ENCODE data around the gene DUSP10.

Gene DUSP10

DNA sequence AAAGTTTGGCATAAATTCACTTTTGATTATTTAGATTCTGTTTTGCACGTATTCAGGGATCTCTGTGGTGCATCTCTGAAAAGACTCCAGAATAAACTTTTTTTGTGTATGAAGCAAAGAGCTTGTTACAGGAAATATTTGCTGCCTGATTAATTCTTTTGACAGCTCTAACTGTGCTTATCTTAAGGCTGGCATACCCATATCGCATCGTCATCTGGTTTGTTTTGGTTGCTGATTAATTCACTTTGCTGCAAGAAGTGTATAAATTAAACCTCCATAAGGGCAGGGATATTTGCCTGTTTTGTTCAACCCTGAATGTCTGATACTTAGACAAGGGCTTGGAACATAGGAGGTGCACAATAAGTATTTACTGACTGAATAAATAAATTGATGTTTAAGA, 17.5 kb upstream of the DUSP10 start:
- Histone ChIP-seq H3K4me1 (ENCODE audit: control insufficient read depth, insufficient read depth, low read length) (no peaks in the 10 kb centered on the region), H3K27ac (ENCODE audit: low read depth, low read length) (no peak overlapping the region), H3K36me3 (ENCODE audit: control insufficient read depth, insufficient read depth, low read length) (no peaks in the 10 kb centered on the region), H3K4me3 (ENCODE audit: low read length) (no peak overlapping the region), H3K9ac (ENCODE audit: low read length) (no peak overlapping the region), H3K27me3 (ENCODE audit: control insufficient read depth, insufficient read depth, low read length) (no peaks in the 10 kb centered on the region)

DNA sequence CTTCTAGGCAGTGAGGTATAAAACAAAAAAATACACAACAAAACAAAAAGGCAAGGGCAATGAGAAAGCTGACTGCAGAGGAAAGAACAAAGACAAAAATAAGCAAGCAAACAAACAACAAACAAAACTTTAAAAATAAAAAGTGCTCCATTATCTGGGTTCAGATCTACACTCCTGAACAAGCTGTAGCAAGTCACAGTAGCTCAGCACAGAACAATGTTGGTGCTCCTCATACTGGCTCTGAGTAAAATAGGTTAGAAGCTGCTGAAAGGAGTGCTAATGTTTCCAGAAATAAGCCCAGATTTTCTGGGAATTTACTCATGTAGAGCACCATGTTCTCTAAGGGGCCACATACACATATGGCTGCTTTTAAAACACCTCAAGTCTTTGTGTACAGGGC, 16.6 kb upstream of the DUSP10 start:
- H3K4me3 ChIP-seq (ENCODE audit: low read length), result no peak overlapping the region
- H3K36me3 ChIP-seq (ENCODE audit: control insufficient read depth, insufficient read depth, low read length), result no peaks in the 10 kb centered on the region
- H3K9ac ChIP-seq (ENCODE audit: low read length), result no peak overlapping the region
- no peaks in the 10 kb centered on the region for H3K4me1 ChIP-seq (ENCODE audit: control insufficient read depth, insufficient read depth, low read length)
- no peak overlapping the region for H3K27ac ChIP-seq (ENCODE audit: low read depth, low read length)
- no peaks in the 10 kb centered on the region for H3K27me3 ChIP-seq (ENCODE audit: control insufficient read depth, insufficient read depth, low read length)

DNA sequence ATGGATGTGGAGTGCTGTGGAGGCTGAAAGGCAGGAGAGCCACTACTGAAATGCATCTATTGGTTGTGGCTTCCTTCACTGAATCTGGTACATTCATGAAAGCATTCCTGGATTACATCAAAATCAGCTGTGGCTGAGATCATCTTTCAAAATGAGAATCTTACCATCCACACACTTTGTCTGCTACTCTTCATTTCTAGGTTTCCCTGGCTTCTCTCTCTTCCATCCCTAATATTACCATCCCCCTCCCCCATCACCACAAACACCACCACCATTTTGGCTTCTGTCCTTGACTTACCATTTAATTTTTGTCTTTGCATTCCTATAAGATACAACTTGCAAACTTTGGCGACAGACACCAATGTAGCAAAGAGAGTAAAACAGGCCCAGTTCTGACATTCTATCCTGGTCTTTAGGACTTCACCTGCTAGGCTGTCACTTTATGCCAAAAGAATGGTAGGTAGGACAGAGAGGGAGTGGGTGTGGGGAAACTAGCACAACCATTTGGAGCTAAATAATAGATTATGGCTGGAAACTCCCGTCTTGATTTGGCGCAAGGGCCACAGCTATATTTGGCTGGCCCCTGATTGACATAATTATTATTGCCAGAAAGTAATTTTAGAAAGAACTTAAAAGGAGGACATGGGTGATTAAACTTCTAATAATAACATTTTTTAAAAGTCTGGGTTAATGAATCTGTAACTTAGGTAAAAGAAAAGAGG, 15.1 kb upstream of the DUSP10 start:
- no peaks in the 10 kb centered on the region for H3K27me3 ChIP-seq (ENCODE audit: control insufficient read depth, insufficient read depth, low read length)
- no peaks in the 10 kb centered on the region for H3K36me3 ChIP-seq (ENCODE audit: control insufficient read depth, insufficient read depth, low read length)
- H3K4me3 ChIP-seq (ENCODE audit: low read length), result no peak overlapping the region
- H3K27ac ChIP-seq (ENCODE audit: low read depth, low read length), result no peak overlapping the region
- H3K9ac ChIP-seq (ENCODE audit: low read length), result no peak overlapping the region
- H3K4me1 ChIP-seq (ENCODE audit: control insufficient read depth, insufficient read depth, low read length), result no peaks in the 10 kb centered on the region

DNA sequence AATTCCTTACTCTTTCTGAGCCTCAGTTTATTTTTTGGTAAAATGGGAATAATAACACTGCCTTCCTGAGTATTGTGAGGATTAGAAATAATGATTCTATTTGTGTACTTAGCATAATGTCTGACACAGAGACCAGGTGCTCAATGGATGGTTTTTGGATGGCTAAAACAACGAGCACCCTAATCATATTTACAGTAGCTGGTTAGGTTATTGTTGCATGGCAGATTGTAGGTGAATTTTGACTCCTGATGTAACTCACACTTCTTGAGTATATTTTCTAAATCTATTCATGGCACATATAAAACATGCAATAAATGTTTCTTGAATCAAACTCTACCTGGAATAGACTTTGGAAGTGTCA, 11.9 kb upstream of the DUSP10 start:
- H3K27ac ChIP-seq (ENCODE audit: low read depth, low read length), result no peak overlapping the region
- no peak overlapping the region for H3K9ac ChIP-seq (ENCODE audit: low read length)
- no peaks in the 10 kb centered on the region for H3K4me1 ChIP-seq (ENCODE audit: control insufficient read depth, insufficient read depth, low read length)
- H3K27me3 ChIP-seq (ENCODE audit: control insufficient read depth, insufficient read depth, low read length), result no peaks in the 10 kb centered on the region
- H3K4me3 ChIP-seq (ENCODE audit: low read length), result no peak overlapping the region
- no peaks in the 10 kb centered on the region for H3K36me3 ChIP-seq (ENCODE audit: control insufficient read depth, insufficient read depth, low read length)

DNA sequence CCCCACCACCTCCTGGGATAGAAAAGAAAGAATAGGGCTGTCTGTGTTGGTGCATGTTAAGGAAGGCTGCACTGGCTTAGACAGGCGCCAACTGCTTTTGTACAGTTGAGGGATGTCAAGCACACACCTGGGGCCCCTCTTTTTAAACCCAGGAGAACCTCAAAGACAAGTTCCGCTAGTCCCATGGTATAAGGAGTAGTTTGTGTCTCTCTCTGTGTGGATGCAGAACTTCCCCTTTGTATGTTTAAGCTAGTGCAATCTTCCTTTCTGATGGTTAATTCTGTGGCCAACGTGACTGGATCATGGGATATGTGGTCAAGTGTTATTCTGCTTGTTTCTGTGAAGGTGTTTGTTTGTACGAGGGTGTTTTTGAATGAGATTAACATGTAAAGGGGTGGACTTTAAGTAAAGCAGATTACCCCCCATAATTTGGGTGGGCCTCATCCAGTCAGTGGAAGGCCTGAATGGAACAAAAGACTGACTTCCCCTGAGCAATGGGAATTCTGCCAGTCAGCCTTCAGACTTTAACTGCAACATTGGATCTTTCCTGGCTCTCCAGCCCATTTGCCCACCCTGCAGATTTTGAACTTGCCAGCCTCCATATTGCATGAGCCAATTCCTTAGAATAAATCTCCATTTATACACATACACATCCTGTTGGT, 9.5 kb upstream of the DUSP10 start:
- Histone ChIP-seq H3K4me1 (ENCODE audit: control insufficient read depth, insufficient read depth, low read length) (no peaks in the 10 kb centered on the region), H3K36me3 (ENCODE audit: control insufficient read depth, insufficient read depth, low read length) (no peaks in the 10 kb centered on the region), H3K4me3 (ENCODE audit: low read length) (no peak overlapping the region), H3K27ac (ENCODE audit: low read depth, low read length) (no peak overlapping the region), H3K27me3 (ENCODE audit: control insufficient read depth, insufficient read depth, low read length) (no peaks in the 10 kb centered on the region), H3K9ac (ENCODE audit: low read length) (no peak overlapping the region)

DNA sequence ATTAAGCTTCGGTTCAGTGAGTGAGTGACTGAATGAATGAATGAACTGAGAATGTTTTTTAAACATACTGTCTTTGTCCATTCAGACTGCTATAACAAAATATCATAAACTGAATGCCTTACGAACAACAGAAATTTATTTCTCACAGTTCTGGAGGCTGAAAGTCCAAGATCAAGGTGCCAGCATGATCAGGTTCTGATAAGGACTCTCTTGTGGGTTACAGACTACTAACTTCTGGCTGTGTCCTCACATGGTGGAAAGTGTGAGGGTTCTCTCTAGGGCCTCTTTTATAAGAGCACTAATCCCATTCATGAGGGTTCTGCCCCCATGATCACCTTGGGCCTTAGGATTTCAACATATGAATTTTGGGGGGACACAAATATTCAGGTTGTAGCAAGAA, 7.1 kb upstream of the DUSP10 start:
- H3K4me1 ChIP-seq (ENCODE audit: control insufficient read depth, insufficient read depth, low read length), result no peaks in the 10 kb centered on the region
- H3K4me3 ChIP-seq (ENCODE audit: low read length), result no peak overlapping the region
- H3K36me3 ChIP-seq (ENCODE audit: control insufficient read depth, insufficient read depth, low read length), result no peaks in the 10 kb centered on the region
- no peaks in the 10 kb centered on the region for H3K27me3 ChIP-seq (ENCODE audit: control insufficient read depth, insufficient read depth, low read length)
- no peak overlapping the region for H3K27ac ChIP-seq (ENCODE audit: low read depth, low read length)
- H3K9ac ChIP-seq (ENCODE audit: low read length), result no peak overlapping the region

DNA sequence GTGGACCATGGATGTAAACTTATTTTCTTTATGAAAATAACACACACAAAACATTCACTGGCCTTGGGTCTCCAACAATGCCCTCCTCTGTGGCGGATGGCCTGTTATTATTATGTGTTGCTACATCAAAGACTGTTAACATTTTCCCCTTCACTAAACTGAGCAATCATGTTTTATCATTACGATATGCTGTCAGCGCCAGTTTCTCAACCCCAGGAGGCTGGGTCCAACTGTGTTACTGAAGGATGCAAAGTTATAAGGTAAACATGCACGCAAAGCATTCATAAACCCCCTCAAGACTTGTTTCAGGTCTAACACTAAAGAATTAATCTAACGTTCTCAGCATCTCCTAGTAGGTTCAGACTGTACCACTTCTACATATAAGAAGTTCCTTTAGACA, 6.0 kb upstream of the DUSP10 start:
- Histone ChIP-seq H3K36me3 (ENCODE audit: control insufficient read depth, insufficient read depth, low read length) (no peaks in the 10 kb centered on the region), H3K4me1 (ENCODE audit: control insufficient read depth, insufficient read depth, low read length) (peaks cover 4% of the 10 kb centered on the region), H3K4me3 (ENCODE audit: low read length) (no peak overlapping the region), H3K27ac (ENCODE audit: low read depth, low read length) (no peak overlapping the region), H3K27me3 (ENCODE audit: control insufficient read depth, insufficient read depth, low read length) (no peaks in the 10 kb centered on the region), H3K9ac (ENCODE audit: low read length) (no peak overlapping the region)

DNA sequence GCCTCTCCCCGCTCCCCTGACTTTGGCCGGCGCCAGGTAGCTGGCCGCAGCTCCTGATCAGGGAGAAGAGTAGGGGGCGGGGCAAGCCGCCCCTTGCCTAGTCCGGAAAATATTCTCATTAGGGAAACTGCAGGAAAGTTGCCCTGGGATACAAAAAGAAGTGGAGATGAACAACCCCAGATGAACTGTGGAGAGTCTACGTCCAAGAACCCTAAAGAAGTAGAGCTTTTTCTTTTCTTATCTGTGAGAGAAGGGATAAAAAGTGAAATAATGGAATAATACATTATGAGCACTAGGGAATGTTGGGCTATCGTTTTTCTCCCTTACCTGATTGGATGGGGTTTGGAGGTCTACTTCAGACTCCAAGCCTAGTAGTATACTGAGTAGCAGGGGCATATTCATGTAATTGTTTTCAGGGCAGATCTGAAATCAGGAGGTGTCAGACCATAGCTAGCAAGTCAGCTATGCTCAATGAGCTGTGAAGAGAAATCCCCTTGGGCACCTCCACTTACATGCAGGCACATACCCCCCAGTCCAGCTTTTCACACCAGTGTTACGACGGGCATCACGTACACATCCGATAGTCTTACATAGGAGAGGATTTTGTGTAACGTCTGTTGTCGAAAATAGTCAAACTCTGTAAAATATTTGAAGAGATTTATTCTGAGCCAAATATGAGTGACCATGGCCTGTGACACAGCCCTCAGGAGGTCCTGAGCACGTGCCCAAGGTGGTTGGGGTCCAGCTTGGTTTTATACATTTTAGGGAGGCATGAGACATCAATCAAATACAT, 1.7 kb upstream of the DUSP10 start:
- Histone ChIP-seq H3K4me1 (ENCODE audit: control insufficient read depth, insufficient read depth, low read length) (peaks cover 15% of the 10 kb centered on the region), H3K4me3 (ENCODE audit: low read length) (peak overlapping the region; percentile 89), H3K27me3 (ENCODE audit: control insufficient read depth, insufficient read depth, low read length) (no peaks in the 10 kb centered on the region), H3K9ac (ENCODE audit: low read length) (peak overlapping the region; percentile 38), H3K36me3 (ENCODE audit: control insufficient read depth, insufficient read depth, low read length) (no peaks in the 10 kb centered on the region), H3K27ac (ENCODE audit: low read depth, low read length) (peak overlapping the region; percentile 98)

DNA sequence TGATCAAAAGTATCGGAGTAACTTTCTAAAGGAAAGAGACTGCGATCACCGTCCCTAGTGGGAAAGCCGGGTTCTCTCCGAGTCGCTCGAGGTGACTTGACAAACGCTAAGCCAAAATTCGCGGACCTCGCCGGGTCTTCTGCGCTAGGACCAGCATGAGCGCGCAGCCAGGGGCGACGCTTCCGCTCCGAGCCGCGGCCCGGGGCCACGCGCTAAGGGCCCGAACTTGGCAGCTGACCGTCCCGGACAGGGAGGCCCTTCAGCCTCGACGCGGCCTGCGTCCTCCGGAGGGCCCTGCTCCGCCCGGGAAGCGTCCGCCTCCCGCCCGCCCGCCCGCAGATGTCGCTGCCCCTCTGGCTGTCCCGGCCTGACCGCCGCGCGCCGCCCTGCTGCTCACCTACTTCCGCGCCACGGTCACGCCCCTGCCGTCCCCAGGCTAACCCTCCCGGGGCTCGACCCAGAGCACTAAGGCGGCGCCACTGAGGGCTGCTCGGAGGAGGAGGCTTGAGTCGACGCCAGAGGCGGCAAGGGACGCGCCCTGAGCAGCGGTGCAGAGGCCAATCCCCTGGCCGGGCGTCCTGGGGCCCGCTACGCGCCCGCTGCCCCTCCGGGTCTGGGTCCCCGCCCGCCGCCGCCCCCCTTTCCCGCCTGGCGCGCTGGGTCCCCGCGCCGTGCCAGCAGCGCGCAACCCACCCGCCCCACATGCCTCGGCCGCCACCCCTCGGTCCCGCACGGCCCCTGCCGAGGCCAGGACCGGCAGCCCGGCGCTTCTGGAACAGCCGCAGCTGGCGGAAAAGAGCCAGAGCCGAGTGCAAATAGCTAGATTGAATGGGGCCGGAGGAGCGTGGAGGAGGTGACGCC, 896 bp upstream of the DUSP10 start:
- peak overlapping the region; percentile 86 for H3K9ac ChIP-seq (ENCODE audit: low read length)

DNA sequence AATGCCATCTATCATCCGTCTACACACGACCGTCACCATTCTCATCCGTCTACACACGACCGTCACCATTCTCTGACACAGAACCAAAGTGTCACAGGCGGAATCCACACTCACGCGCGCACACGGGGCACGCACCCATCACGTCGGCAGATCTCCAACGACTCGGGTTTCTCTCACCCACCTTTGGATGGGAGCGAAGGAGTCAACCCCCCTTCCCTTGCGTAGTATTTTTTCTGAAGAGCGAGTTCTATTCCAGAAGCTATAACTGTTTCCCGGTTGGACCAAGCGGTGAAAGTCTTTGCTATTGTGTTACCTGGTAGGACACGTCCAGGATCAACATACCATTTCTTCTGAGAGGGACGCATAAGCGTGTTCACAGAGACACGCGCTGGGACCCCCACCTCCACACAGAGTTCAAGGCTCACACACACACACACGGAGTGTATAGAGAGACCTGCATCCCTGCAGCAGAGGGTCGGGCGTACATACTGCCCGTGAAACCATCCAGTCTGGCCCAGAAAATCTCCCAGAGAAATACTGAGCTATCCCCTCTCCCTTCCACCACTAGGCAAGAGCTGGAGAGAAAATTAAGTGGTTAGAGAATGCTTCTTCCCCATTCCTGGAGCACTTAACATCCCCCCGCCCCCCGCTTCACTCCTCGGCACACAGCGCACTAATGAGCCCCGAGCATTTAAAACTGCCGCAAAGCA, 741 bp downstream of the DUSP10 start:
- Histone ChIP-seq H3K4me3 (ENCODE audit: low read length) (peak overlapping the region; percentile 96), H3K27me3 (ENCODE audit: control insufficient read depth, insufficient read depth, low read length) (no peaks in the 10 kb centered on the region), H3K9ac (ENCODE audit: low read length) (peak overlapping the region; percentile 52), H3K36me3 (ENCODE audit: control insufficient read depth, insufficient read depth, low read length) (no peaks in the 10 kb centered on the region), H3K4me1 (ENCODE audit: control insufficient read depth, insufficient read depth, low read length) (peaks cover 29% of the 10 kb centered on the region), H3K27ac (ENCODE audit: low read depth, low read length) (peak overlapping the region; percentile 89)

More for the DNA sequence above, 896 bp upstream of the DUSP10 start:
- peak overlapping the region; percentile 89 for H3K4me3 ChIP-seq (ENCODE audit: low read length)
- peak overlapping the region; percentile 98 for H3K27ac ChIP-seq (ENCODE audit: low read depth, low read length)
- peaks cover 20% of the 10 kb centered on the region for H3K4me1 ChIP-seq (ENCODE audit: control insufficient read depth, insufficient read depth, low read length)
- no peaks in the 10 kb centered on the region for H3K36me3 ChIP-seq (ENCODE audit: control insufficient read depth, insufficient read depth, low read length)
- H3K27me3 ChIP-seq (ENCODE audit: control insufficient read depth, insufficient read depth, low read length), result no peaks in the 10 kb centered on the region

DNA sequence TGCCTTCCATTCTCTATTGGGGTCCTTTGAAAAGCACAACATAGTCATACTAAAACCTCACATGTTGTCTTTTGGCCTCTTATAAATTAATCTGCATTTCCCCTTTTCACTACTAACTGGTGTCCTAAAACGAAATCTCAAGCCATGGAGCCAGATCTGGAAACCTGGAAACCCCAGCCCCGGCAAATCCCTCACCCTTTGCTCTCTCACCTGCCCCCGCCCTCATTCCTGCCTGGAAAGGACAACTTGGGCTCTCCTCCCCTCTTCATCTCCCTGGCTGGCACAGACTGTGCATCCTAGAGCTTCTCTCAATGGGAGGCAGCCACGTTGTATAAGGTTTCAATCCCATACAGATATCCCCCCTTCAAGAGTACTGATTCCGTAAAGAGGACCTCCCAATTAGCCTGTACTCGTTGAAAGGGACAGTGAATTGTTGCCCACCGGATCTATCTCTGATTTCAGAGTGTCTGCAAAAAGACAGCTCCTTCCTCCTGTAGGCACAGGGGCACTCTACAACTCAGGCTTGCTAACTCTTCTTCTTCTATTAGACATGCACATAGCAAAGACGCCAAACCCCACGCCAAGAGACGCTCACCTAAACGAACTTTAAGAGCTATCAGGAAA, 1.4 kb downstream of the DUSP10 start:
- Histone ChIP-seq H3K27ac (ENCODE audit: low read depth, low read length) (peak overlapping the region; percentile 89), H3K4me3 (ENCODE audit: low read length) (peak overlapping the region; percentile 96), H3K36me3 (ENCODE audit: control insufficient read depth, insufficient read depth, low read length) (no peaks in the 10 kb centered on the region), H3K4me1 (ENCODE audit: control insufficient read depth, insufficient read depth, low read length) (peaks cover 32% of the 10 kb centered on the region), H3K27me3 (ENCODE audit: control insufficient read depth, insufficient read depth, low read length) (no peaks in the 10 kb centered on the region), H3K9ac (ENCODE audit: low read length) (peak overlapping the region; percentile 52)

Data from rectal smooth muscle tissue (tissue), 1 donor.